Measurements from ENCODE around the gene ZG16B.

- TF ChIP-seq CTCF (conservative IDR thresholded peaks at IDR 0.05) (no peak), EZH2 (IDR thresholded peaks at IDR 0.05; ENCODE audit: low read depth) (no peak)
These were observed 20.8 kb upstream of the ZG16B start for GRCh38 chr16:2809149-2809760.
